HG03342 (cell line): ENCODE data around the gene MCUB.
"Not testable (repeated sequence)": the region's sequence is repeated elsewhere in the genome, so short reads cannot be mapped to it uniquely, and the experiment has no call there.

Experiments
- ATAC-seq: cut with Tn5 transposase; IDR thresholded peaks from one replicate; pipeline ENCODE4 v1.9.1; 2021; ENCODE audit warnings: mild to moderate bottlenecking, moderate library complexity; ENCODE audit not compliant: unreplicated experiment

Gene MCUB

DNA sequence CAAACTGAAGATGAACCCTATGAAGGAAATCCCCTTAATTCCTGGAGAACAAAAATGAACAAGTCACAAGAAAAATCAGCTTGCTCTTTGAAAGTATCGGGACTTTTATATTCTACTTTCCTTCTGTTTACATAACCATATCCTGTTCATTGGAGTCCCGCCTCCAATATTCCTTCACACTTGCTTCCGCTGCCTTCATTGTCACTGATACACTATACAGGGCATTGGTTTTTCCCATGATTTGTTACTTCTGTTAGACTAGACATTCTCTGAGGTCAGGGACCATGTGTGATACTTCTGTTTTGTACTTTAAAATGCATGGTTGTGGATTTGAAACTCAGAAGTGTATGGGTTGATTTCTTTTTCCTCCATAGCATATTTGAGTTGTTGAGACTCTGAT, 18.8 kb downstream of the MCUB start:
- ATAC-seq: no peak

DNA sequence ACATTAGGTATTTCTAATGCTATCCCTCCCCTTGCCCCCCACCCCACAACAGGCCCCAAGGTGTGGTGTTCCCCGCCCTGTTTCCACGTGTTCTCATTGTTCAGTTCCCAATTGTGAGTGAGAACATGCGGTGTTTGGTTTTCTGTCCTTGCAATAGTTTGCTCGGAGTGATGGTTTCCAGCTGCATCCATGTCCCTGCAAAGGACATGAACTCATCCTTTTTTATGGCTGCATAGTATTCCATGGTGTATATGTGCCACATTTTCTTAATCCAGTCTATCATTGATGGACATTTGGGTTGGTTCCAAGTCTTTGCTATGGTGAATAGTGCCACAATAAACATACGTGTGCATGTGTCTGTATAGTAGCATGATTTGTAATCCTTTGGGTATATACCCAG, 20.0 kb downstream of the MCUB start:
- ATAC-seq: not testable (repeated sequence)

DNA sequence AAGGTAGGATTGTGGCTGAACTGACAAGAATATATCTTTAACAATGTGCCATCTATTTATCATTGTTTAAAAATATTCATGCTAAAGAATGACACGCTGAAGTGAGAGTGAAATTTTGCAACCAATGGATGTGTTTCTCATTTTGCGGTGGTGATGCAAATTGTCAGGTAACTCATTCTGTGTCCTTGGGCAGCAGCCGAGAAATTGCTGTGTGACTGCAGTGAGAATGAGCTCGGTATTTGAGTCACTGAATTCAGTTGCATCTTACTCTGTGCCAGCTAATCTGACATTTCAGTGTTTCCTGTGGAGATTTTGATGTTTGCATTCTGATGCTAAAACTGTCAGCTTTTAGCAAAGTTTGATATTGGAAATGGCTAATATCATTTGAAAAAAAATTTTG, 28.1 kb downstream of the MCUB start:
- peak; percentile 92 for ATAC-seq

DNA sequence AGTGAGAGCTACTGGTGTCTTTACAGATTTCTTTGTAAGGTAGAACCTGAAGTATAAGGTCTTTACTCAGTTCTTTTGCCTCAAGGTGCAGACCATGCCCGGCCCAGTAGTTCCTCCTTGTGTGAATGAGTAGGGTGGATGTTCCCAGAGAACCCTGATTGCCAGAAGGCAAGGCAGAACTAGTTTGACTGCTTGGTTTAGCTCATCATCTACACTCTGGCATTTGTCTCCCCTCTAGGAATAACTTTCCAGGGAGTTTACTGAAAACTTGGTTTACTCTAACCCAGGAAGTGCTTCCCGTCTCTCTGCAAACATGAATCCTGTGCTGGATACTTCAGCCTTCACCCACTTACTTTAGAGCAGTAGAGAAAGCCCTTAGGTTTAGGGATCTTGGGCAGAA, 29.1 kb downstream of the MCUB start:
- ATAC-seq: no peak

DNA sequence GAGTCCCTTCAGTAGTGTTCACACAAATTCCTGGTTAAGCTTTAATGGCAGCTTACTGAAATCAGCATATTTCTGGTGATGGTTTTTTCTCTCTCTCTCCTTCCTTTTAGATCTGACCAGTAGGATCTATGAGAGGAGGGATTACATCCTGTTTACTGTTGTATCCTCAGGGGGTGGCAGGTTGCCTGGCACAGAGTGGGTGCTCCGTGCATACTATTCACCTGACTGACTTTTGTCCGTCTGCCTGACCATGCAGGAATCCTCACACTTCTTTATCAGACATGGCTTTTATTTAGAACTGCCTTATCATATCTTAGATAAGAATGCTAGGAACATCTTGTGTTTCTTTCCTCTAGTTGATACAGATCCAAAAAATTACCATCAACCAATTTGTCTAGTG, 29.6 kb downstream of the MCUB start:
- no peak for ATAC-seq

DNA sequence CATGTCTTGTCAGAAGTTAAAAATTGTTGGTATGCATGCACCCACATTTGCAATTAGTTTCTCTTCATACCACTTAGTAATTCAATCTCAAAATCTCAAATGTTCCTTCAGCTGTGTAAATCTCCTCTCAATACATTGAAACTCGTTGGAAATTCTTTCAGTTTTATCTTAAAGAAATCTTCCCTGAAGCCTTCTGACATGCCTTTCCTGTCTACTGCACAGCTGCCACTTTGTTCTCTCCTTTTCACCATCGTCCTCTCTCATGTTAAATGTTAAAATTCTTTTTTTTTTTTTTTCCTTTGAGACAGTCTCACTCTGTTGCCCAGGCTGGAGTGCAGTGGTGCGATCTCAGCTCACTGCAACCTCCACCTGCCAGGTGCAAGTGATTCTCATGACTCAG, 30.9 kb downstream of the MCUB start:
- no peak for ATAC-seq

DNA sequence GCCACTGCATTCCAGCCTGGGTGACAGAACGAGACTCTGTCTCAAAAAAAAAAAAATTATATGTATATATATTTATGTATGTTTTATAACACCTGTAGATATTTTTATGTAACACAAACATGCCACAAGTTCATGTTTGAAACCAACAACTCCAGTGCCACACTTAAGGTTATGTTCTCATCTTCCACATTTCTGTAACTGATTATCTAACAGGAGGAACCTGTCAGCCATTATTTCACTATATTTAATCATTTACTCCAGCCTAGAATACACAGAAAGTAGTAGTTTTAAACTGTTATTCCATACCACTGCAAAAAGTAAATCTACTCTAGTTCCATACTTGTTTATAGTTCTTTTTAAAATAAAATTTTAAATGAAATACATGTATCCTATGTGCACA, 32.3 kb downstream of the MCUB start:
- ATAC-seq: no peak

DNA sequence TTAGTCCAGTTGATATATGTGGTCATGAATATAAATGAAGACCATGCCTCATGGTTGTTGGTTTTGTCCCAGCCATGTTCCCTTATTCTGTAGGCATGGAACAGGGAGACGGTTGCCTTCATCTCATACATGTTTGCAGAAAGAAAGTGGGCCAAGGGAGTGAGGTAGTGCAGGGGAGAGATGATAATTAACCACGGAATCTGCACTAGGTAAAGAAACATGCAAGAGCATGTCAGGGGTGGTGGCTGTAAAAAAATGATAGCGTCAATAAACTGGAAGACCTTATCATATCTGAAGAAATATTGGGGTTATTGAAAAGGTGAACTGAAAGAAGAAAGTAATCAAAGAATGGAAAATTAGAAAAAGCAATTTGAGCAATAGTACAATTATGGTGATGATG, 35.1 kb downstream of the MCUB start:
- not testable (repeated sequence) for ATAC-seq

DNA sequence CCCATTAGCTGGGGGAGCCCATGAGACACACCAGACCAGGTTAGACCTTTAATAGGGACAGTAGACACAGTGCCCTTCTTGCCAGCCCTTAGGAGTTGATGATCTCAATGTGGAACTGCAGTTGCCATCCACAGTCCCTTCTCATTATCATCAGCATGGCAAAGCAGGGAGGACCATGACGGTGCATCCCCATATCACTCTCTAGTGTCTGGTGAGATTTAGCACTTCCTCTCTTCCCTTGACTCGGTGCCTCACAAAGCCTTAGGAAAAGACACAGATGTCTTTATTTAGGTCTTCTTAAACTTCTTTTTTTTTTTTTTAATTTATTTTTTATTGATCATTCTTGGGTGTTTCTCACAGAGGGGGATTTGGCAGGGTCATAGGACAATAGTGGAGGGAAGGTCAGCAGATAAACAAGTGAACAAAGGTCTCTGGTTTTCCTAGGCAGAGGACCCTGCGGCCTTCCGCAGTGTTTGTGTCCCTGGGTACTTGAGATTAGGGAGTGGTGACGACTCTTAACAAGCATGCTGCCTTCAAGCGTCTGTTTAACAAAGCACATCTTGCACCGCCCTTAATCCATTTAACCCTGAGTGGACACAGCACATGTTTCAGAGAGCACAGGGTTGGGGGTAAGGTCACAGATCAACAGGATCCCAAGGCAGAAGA, 36.5 kb downstream of the MCUB start:
- ATAC-seq: not testable (repeated sequence)

DNA sequence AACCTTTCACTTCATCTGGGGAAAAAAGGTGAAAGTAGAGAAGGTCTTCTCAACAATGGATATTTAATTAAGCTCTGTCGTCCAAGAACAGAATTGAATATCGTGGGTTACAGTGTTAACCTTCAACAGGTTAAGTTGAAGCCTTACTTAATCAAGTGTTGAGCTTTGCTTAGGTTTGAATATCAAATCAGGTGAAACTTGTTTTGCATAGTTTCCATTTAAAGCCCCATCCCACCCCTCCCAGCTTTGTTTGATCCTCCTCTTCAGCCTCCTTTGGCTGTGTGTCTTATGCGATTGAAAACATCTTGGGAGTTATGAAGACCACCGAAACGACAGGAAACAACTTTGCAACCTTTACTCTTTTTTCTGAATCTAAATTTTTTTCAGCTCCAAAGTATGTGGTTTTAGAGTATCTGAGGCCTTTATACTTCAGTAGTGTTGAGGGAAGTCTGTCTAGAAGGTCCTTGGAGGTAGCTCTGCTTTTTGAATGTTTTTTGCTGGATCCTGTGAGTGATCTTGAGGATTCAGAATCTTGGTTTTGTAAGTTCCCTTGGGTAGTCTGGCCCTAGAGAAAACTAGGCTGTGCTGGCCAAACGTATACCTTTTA, 39.1 kb downstream of the MCUB start:
- ATAC-seq: no peak

DNA sequence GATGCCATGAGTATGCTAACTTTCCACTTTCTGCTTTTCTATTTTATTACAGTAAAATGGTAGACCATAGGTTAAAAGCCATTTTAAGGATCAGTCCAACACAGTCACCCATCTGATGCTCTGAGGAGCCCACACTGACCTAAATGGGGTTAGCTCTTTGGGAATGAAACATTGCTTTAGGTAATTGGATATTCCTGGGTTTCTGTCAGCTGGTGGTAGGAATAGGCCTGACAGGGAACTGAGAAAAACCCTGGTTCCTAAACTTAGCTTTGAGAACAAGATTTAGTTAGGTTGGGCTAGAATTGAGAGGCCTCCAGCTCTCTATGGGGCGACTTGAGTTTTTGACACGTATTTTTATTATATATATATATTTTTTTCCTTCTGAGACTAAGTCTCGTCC, 40.4 kb downstream of the MCUB start:
- ATAC-seq: no peak

DNA sequence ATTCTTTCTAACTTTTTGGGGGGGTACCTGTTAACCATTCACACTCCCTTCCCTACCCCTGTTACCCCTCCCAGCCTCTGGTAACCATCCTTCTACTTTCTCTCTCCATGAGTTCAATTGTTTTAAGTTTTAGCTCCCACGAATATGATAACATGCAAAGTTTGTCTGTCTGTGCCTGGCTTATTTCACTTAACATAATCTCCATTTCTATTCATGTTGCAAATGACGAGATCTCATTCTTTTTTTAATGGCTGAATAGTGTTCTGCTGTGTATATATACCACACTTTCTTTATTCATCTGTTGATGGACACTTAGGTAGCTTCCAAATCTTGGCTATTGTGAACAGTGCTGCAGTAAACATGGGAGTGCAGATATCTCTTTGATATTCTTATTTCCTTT, 41.3 kb downstream of the MCUB start:
- ATAC-seq: no peak

DNA sequence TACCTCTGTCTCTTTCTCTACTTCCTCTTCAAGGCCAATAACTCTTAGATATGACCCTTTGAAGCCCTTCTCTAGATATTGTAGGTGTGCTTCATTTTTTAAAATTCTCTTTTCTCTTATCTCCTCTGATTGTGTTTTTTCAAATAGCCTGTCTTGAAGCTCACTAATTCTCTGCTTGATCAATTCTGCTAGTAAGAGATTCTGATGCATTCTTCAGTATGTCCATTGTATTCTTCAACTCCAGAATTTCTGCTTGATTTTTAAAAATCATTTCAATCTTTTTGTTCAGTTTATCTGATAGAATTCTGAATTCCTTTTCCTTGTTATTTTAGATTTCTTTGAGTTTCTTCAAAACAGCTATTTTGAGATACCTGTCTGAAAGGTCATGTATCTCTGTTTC, 47.9 kb downstream of the MCUB start:
- ATAC-seq: no peak

DNA sequence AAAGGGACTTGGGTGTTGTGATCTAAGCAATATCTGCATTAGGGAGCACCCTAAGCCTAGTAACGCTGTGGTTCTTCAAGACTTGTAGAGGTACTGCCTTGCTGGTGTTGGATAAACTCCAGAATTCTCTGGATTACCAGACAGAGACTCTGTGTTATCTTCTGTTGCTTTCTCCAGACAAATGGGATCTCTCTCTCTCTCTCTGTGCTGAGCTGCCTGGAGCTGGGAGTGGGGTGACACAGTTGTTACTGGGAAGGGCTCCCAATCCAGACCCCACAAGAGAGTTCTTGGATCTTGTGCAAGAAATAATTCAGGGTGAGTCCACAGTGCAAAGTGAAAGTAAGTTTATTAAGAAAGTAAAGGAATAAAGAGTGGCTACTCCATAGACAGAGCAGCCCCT, 48.8 kb downstream of the MCUB start:
- no peak for ATAC-seq

DNA sequence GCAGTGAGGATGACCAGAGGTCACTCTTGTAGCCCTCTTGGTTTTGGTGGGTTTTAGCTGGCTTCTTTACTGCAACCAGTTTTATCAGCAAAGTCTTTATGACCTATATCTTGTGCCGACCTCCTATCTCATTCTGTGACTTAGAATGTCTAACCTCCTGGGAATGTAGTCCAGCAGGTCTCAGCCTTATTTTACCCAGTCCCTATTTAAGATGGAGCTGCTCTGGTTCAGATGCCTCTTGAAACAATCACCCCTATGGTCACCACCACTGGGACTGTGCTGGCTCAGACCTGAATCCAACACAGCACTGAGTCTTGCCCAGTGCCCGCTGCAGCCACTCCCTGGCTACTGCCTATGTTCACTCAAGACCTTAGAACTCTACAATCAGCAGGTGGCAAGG, 49.4 kb downstream of the MCUB start:
- ATAC-seq: no peak

DNA sequence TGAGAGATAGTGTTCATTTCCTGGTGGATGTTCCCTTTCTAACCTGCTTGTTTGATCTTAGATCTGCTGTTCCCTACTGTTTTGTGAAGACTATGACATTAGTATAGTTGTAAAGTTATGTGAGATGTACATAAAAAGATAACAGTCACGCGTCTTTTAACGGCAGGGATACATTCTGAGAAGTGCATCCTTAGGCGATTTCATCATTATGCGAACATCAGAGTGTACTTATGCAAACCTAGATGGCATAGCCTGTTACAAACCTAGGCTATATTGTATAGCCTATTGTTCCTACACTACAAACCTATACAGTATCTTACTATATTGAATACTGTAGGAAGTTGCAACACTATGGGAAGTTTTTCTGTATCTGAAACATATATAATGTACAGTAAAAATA, 50.4 kb downstream of the MCUB start:
- ATAC-seq: no peak

DNA sequence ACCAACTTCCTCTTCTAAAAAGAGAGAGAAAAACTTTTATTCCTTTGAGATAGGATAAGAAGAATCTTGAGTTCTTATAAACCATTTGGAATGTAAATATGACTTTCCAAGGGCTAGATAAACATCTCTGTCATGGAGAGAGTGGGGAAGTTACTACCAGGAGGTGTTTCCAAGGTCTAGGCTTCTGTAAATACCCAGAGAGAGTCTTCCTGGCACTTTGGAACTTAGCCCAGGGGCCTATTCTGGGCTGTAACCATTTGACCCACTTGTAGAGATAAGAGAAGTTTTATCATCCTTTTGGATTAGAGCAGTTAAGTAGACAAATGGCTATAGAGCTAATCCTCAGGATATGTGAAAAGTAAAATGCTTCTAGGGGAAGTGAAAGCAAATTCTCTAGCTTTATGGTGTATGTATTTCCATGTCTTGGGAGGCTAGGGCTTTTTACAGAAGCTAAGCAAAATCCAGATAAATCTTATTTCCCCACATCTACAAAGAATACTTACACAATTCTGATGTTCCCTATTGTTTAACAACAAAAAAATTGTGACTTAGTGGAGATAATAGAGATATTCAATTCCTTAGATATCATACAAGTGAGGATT, 51.1 kb downstream of the MCUB start:
- no peak for ATAC-seq

DNA sequence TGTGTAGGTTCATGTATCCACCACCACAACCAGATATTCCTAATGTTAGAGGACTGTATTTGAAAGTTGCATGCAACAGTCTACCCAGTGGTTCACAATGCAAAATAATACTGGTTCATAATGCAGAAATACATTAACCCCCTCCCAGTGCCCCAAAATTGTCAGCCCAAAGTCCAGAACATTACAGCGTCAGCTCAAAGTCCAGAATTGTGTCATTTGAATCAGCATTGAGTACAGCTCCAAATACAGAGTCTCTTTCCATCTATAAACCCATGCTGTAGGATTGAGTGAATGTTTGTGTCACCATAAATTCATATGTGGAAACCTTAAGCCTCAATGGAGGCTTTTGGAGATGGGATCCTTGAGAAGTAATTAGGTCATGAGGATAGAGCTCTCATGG, 54.0 kb downstream of the MCUB start:
- ATAC-seq: no peak

DNA sequence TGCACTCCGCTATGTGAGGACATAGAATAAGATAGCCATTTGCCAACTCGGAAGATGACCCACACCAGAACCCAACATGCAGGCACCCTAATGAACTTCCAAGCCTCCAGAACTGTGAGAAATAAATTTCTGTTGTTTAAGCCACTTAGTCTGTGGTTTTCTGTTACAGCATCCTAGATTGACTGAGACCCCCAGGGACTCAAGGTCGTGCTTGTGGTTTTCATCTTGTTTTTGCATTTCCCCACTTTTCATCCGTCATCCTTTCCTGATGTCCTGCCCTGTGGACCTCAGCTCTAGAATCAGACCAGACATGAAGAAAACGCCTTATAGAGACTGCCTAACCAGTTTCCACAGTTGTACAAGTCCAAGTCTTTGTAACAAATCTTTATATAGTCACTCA, 54.4 kb downstream of the MCUB start:
- ATAC-seq: no peak

DNA sequence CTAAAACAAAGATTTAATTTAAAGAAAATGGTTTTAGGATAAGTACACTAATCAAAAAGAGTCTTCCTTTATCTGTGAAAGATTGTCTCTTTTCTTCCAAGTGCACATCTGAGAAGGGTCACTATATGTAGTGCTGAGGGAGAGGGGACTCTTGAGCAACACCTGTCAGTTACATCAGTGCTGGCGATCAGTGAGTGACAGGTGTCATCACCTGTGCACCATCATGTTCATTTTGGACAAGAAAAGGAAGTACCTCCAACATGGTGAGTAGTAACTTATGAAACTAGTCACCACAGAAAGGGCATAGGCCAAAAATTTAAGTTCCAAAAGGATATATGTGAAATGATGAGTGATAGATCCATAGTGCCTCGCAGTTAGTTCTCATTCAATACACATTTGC, 55.7 kb downstream of the MCUB start:
- no peak for ATAC-seq

DNA sequence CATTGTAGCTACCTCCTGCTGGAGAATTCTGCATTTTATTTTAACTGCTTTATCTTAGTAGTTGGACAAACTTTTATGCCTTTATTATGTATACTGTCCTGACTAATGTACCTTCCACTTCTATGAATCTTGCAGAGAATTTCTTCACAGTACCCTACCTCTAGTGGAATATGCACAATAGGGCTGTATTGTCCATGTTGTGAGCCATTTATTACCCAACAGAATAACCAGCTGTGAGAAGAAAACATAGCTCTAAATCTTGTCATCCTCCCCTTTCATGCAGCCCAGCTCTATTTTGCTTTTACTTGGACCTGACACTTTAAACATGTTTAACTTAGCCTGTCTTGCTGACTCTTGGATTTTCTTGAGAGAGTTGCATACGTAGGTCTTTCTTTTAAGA, 56.2 kb downstream of the MCUB start:
- ATAC-seq: no peak

DNA sequence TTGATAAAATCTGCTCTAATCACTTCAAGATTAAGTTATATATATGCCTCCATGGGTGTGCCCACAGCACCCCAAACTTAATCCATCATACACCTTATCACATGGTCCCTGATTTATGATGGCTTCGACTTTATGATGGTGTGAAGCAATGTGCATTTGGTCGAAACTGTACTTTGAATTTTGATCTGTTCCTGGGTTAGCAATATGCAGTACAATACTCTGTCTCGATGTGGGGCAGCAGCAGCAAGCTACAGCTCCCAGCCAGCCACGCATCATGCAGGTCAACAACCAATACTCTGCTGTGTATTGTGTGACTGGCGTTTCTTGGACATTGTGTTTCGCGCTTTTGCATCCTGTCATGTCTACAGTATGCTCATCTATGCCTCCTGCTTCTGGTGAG, 62.6 kb downstream of the MCUB start:
- no peak for ATAC-seq

DNA sequence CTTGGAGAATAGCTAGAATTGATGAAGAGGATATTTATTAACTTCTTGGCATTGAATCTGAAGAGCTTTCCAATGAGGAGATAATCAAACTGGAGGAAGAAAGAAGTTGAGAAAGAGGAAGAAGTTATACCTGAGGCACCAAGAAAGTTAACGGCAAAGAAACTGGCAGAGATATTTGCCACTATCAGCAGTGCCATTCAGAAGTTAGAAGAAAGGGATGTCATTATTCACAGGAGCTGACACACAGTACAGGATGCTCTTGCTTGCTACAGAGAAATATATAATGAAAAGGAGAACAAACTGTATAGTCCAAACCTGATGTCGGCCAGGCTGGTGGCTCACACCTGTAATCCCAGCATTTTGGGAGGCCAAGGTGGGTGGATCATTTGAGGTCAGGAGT, 64.5 kb downstream of the MCUB start:
- no peak for ATAC-seq
